Activated CD8-positive, alpha-beta memory T cell treated with anti-CD3 and anti-CD28 coated beads, Interleukin-2, amount 50 U/mL, for 24 hours (primary cell): Measurements from ENCODE around the gene KDM4B.
"Not testable (repeated sequence)": the region's sequence is repeated elsewhere in the genome, so short reads cannot be mapped to it uniquely, and the experiment has no call there.

ENCODE experiments used
- DNase-seq: peaks from one replicate; pipeline ENCODE4 v3.0.0-alpha.2; 2020; ENCODE audit errors: extremely low read depth

Gene KDM4B

GRCh38 chr19:4967738-4968461, 1.0 kb upstream of the KDM4B start:
- DNase-seq = no peak

DNA sequence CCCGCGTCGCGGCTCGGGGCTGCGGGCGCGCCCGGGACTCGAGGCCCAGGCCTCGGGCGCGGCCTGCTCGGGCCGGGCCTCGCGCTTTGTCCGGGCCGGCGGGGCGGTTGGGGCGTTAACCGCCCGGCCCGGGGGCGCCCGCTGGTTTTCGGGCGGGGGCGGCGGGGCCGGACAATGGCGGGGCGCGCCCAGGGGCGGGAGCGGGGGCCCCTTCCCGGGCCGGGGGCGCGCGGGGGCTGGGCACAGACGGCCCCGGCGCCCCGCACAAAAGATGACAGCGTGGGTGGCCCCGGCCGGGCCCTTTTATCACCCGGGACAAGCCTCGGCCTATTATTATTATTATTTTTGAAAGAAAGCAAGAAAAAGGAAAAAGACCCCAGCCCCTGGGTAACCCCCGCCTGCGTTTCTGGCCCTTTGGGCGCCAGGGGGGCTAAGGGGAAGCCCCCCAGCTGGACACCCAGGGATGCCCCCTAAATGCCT, 419 bp downstream of the KDM4B start:
- no peak for DNase-seq

DNA sequence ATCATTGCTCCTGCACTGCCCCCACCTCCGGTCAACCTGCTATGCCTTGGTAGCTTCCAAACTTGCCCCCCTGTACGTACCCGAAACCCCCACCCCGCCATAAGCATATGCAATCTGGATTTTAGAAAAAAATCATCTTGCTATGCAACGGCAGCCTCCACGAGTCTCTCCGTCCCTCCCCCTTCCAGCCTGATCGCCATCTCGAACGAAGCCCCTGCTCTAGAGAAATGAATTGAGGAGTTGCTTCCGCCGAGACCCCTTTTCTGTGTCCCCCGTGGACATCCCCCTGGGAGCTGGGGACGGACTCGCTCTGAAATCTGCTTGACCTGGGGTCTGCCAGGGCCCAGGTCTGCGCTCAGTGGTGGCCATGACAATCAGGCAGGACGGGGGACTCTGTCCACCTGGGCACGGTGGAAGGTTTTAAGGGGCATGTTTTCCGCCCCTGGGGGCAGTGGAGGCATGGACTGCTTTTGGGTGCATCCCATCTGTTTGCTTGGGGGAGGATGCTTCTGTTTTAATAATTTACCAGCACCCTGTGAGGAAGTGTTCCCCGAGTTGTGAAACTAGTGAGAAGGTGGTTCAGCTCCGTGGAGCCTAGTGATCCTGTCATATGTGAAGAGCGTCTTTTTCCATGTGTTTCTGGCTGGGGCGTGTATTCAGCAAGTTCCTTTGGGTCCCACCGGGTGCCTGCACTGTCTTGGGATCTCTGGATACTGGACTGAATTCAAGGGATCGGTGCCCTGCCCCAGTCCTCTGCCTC, 1.0 kb downstream of the KDM4B start:
- DNase-seq = no peak

GRCh38 chr19:4970558-4971423, 1.9 kb downstream of the KDM4B start:
- no peak for DNase-seq

DNA sequence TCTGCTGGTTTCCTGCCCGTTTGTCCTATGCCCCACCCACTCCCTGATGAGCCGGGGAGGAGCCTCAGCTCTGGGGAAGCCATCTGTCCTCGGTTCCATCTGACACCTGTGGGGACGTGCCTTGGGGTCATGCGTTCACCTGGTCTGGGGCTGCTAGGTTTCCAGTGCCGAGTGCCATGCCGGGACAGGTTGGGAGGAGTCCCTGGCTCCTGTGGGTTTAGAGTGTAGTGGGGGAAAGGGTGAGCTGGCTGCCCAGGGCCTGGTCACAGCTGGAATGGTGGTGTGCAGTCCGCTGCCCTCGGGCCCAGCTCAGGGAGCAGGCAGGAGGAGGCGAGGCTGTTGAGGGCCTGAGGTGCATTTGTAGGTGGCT, 2.5 kb downstream of the KDM4B start:
- DNase-seq = no peak

DNA sequence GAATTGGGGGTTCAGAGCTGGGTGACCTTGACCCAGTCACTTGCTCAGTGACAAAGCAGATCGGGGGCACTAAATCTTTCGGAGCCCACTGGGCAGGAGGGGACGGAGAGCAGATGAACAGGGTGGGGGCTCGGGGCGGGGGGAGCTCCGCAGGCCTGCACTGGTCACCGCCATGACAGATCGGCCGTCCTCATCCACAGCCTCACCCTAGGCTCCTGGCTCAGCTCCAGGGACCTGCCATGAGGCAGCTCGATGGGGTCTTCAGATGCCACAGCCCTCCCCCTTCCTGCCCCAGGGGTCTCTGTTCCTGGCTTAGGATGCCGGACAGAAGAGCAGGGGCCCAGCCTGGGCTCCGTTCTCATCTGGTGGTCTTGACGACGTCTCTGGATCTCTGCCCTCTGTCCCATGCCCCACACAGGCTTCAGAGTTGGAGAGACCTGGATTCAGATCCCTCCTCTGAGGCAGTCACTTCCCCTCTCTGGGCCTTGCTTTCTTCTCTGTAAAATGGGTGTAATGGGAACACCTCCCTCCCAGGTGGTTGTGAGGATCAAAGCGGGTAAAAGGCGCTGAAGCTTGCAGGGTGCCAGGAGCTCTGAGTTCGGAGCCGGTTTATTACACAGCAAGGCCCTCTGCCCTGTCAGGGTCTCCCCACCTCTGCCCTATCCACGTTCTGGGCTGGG, 3.0 kb downstream of the KDM4B start:
- DNase-seq = no peak

DNA sequence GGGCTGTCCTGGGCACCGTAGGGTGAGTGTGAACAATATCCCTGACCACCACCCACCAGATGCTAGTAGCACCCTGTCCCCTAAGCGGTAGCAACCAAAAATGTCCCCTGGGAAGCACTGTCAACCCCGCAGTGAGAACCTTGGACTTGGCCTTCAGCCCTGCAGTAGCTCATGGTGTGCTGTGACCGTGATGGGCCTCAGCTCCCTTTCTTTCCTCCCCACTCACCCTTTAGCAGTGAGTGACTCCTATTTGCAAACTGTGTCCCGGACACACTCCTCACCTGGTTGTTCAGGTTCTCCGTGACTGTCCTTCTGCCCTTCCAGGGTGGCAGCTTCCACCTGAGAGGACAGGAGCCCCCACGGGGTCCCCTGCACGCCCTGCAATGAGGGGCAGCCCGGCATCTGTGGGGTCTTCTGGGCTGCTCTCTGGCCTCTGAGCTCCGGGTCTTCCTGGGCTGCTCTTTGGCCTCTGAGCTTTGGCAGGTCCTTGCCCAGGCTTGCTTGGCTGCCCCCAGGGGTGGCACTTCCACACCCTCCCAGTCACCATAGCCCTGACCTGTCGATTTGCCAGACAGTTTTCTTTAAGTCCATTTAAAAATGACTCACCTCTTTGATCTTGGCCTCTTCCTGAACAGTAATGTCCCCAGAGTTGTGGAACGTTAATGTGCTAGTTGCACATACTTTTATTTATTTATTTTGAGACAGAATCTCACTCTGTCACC, 3.8 kb downstream of the KDM4B start:
- no peak for DNase-seq

DNA sequence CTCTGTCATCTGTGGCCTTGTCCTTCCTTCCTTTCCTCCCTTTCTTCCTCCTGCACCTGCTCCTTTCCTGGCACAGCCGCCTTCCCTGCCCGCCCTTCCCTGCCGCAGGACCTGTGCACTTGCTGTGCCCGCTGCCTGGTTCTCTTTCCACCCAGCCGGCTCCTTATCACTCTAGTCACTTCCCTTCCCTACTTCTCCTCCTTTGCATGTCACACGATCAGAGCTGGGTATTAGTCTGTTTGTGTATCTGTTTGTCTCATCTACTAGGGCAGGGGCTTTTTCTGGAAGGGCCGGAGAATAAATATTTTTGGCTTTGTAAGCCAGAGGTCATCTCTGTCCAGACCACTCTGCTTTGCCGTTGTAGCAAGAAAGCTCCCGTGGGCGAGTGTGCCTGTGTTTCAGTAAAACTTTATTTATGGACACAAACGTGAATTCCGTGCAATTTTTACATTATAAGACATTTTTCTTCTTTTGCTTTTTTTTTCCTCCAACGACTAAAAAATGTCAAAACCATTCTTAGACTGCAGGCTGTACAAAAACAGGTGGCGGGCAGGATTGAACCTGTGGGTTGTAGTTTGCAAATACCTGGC, 6.1 kb downstream of the KDM4B start:
- DNase-seq = no peak

GRCh38 chr19:4975601-4976000, 6.7 kb downstream of the KDM4B start:
- not testable (repeated sequence) for DNase-seq

DNA sequence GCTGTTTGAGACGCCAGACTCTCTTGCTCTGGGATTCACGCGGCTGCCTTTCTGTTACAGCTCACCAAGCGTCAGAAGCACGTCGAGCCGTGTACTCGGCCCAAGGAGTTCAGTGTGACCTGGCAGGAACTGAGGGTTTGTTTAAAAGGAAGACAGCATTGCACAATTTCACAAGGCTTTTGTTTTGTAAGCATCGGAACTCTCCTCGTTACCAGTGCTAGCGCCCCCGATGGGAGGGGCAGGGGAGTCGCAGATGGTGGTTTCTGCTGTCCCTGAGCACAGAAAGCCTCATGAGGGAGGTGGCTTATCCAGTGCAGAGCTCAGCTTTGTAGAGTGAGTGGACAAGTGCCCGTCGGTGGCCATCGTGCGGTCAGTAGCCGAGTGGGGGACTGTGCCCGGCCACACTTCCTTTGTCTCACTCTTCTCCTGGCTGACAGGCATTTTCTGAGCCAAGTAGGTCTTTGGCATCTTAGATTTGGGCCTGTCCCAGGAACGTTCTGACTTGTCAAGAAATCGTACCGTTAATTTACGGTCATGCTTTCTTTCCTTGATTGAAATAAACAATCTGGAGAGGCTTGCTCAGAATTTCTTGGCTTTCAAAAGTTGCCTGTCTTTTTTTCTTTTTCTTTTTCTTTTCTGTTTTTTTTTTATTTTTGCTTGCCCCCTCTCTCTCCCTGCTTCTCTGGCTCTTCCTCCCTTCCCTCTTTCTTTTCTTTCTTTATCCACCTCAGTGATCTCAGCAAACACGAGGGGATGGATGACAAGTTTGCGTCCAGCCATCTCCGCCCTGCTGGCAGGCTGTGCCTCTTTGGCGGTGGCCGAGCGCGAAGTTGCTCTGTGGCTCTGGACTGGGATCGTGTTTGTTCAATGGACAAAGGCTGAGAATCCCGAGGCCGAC, 7.7 kb downstream of the KDM4B start:
- DNase-seq = no peak

- no peak for DNase-seq
Measured at GRCh38 chr19:4977299-4978174, 8.6 kb downstream of the KDM4B start.

- DNase-seq = no peak
Measured at GRCh38 chr19:4979211-4979807, 10.4 kb downstream of the KDM4B start.

GRCh38 chr19:4980067-4980466, 11.2 kb downstream of the KDM4B start:
- no peak for DNase-seq

DNA sequence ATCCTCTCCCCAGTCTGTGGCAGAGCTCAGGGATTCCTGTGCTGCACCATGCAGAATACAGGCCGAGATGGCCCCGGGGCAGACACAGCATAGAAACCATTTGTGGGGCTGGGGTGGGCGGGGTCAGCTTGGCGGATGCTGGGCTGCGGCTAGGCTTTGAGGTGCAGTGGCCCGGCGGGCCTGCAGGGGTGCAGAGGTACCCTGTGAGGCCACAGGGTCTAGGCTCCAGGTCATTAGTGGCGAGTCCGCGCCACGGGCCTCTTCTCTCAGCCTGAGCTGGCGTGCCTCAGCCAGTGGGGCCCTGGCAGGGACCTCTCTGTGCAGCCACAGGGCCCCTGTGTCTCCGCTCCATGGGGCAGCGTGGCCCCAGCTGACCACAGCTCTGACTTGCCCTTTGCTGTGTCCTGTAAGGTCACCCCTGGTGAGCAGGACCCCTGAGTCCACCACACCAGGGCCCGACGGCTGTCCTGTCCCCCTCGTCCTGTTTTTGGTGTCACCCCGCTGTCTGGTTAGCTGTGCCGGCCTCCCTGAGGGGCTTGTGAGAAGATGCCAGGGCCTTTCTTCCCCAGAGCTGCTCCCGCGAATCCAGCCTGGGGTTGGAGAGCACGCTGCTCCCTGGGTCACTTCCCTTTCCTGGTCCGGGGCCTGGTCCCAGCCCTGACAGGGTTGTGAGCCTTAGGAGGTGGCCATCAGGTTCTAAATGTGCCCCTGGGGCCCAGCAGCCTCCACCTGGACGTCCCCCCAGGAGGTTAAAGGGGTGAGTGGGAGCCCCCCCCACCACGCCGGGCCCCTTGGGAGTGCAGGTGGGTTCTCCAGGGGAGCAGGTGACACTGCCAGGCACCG, 12.1 kb downstream of the KDM4B start:
- no peak for DNase-seq

DNA sequence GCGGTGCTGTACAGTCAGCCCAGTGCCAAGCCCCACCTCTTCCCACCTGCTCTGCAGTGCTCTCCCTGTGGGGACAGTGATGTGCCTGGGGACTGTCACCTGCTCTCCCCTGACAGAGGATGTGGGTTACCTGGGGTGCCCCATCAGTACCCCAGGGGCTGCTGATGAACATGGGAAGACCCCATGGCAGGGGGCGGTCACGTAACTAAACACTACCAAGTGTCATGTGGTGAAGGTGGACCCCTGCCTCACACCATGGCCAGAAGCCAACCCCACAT, 12.7 kb downstream of the KDM4B start:
- no peak for DNase-seq

DNA sequence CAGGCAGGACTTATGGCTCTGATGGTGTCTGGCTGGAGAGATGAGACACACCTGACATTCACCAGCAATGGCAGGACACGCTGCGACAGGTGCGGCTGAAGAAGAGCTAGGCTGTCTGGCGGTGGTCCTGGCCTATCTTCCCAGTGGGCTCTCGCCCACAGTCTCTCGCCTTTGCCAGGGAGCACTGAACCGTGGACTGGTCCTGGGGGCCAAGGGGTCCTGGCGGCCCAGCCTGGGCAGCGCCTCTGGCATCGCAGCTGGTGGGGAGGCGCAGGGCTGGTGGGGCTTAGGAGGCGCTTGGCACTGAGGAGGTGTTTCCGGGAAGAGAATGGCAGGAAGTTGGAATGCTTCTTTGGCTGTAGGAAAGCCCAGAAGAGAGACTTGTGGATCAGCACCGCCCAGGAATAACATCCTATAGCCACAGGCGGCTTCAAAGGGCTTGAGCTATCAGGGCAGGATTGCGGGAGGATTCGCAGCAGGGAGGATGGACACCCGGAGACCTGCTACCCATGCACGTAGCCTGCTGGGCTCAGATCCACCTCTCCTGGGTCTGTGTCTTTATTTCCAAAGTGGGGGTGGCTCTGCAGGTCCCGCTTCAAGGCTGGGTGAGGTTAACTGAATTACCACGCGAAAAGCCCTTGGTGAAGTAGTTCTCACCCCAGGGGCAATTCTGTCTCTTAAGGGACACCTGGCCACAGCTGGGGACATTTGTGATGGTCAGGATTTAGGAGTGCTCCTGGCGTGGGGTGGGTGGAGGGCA, 14.6 kb downstream of the KDM4B start:
- no peak for DNase-seq

- no peak for DNase-seq
Measured at GRCh38 chr19:4984106-4984380, 15.1 kb downstream of the KDM4B start.
